ENCODE data around the gene CEP128.

GRCh38 chr14:80538633-80539375, 402.7 kb downstream of the CEP128 start:
- no peak for TF ChIP-seq CTCF (IDR thresholded peaks at IDR 0.05; ENCODE audit: low read depth, low read length)
- TF ChIP-seq EZH2phosphoT487 (IDR thresholded peaks at IDR 0.05; ENCODE audit: low read depth): no peak
